ENCODE data around the gene CNTNAP2.
"Not testable (repeated sequence)": the region's sequence is repeated elsewhere in the genome, so short reads cannot be mapped to it uniquely, and the experiment has no call there.

The CNTNAP2 gene

DNA sequence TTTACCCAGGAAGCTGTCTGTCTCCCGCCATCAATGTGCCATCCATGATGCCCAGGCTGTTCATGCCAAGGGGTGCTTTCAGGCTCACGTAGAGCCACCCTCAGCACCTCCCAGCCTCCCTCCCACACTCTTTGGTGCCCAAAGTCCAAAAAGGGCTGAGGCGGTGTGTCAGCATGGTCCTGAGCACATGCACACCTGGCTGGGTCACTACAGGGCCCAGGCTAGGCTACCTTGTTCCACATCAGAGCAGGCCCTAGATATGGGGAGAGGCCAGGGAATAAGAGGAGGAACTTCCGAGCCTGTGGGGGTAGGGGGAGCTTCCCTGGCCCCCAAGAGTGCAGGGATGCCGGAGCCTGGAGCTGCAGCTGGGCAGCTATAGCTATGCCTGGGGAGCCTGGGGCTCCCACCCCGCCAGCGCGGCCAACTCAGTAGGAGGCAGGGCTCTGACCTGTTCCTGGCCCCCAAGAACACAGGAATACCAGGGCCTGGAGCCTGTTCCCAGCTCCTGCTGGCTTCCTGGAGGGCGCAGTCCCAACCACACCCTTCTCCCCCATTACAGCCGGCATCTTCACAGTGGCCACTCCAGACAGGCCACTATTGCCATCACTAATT lies 2340.8 kb downstream of the CNTNAP2 start:
- DNase-seq (ENCODE audit: low spot score) = no peak

DNA sequence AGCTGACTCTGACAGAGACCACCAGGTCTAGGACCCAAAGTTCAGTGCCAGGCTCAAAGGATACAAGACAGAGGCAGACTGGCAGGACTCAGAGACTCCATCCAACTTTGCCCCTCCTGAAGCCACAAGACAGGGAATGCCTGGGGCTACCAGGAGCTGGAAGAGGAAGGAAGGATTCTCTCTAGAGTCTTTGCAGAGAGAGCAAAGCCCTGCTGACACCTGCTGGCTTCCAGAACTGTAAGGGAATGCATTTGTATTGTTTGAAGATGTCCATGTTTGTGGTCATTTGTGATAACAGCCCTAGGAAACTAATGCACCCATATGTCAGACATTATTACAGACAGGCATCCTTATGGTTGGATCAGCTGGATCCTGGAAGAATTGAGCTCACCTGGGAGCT lies 2341.7 kb downstream of the CNTNAP2 start:
- DNase-seq (ENCODE audit: low spot score) = no peak

DNA sequence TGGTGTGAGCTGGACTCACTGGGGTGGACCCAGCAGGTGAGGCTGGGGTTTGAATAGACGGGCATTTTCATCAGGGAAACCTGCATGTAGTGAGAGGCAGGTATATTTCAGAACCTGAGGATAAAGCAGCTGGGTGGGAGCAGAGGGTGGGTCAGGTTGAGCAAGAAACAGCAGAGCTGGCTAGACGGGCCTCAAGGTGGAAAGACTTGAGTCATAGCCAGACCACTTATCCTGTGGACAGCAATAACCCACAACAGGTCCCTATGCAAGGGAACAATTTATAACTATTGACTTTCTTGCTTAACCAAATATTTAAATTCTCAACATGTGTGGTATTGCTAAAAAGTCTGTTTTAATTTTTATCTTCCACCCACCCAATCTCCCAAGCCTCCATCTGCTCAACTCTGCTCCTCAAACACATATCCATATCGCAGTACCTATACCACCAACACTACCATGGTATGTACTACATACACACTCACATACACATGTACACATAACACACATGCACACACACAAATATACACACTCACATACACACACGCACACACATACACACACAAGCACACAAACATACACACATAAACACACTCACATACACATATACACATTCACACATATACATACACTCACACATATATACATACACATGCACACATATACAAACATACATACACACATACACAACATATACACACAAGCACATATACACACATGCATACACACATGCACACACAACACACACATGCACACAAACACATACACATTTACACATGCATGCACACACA lies 2345.0 kb downstream of the CNTNAP2 start:
- DNase-seq (ENCODE audit: low spot score) = no peak

DNA sequence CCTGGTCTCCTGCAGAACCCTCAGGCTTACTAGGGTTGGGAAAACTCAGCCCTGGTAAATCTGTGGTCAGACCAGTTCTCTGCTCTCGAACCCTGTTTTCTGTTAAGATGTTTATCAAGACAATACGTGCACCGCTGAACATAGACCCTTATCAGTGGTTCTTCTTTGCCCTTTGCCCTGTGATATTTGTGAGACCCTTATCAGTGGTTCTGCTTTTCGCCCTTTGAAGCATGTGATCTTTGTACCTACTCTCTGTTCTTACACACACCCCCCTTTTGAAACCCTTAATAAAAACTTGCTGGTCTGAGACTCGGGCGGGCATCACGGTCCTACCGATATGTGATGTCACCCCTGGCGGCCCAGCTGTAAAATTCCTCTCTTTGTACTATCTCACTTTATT lies 2346.2 kb downstream of the CNTNAP2 start:
- DNase-seq (ENCODE audit: low spot score) = not testable (repeated sequence)

DNA sequence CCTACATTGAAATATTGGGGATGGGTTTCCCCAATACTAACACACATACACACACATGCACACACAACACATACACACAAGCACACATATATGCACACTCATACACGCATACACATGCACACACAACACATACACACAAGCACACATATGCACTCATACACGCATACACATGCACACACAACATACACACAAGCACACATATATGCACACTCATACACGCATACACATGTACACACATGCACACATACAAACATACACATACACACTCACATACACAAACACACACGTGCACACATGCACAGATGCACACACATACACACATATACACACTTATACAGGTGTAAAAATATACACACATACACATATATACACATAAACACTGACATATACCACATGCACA lies 2346.6 kb downstream of the CNTNAP2 start:
- no peak for DNase-seq (ENCODE audit: low spot score)

DNA sequence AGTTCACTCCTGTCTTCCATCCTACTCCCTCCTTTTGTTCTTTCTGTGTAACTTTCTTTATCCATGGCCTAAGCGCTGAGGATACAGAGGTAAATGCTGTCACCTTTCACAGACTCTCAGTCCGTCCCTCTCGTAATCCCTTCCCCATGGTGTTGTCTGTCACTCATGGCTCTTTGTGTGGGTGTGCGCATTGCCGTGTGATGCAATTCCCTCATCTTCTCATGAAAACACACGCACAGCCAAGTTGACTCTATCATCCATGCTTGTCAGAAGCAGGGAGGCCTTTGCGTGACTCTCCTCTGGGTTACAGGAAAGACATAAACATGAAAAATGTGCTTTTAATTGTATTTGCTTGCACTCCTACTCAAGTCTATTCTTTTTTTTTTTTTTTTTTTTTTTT lies 2348.3 kb downstream of the CNTNAP2 start:
- DNase-seq (ENCODE audit: low spot score) = no peak

DNA sequence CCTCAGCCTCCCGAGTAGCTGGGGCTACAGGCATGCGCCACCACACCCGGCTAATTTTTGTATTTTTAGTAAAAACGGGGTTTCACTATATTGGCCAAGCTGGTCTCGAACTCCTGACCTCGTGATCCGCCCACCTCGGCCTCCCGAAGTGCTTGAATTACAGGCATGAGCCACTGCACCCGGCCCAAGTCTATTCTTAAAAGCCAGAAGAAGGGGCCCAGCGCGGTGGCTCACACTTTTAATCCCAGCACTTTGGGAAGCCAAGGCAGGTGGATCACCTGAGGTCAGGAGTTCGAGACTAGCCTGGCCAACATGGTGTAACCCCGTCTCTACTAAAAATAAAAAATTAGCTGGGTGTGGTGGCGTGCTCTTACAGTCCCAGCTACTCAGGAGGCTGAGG lies 2348.8 kb downstream of the CNTNAP2 start:
- DNase-seq (ENCODE audit: low spot score) = not testable (repeated sequence)

DNA sequence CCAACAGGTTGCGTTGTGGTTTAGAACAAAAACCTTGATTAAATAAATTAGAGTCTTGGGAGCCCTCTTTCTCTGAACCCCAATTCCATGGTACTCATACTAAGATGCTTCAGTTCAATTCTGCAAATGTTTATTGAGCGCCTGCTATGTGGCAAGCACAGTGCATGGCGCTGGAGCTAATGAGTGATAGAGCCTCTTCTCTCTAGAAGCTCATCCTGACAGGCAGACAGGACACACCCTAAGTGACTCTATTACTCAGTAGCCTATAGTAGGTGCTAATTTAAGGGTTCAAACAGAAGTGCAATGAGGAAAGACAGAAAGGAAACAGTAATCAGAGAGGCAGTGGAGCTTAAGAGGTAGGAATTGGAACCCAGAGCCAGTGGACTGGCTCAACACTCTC lies 2349.5 kb downstream of the CNTNAP2 start:
- DNase-seq (ENCODE audit: low spot score) = no peak

DNA sequence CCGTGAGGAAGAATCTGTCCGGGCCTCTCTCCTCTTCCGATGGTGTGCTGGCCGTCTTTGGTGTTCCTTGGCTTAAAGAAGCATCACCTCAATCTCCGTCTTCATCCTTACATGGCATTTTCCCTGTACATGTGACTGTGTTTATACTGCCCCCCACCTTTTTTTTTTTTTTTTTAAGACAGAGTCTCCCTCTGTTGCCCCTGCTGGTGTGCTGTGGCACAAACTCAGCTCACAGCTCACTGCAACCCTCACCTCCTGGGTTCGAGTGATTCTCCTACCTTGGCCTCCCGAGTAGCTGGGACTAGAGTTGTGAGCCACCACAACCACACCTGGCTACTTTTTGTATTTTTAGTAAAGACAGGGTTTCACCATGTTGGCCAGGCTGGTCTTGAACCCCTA lies 2352.1 kb downstream of the CNTNAP2 start:
- DNase-seq (ENCODE audit: low spot score) = no peak
